Esophagus muscularis mucosa (tissue), 3 donors: ENCODE results near the gene DNAAF1.

Experiments
- CTCF ChIP-seq, 3 experiments: fragments of 200-600 bp in 2 of 3; fragments of 450-650 bp in 1 of 3; sonication (generic) in 2 of 3; IDR thresholded peaks; one replicate each; pipeline ENCODE4 v1.5.1; 2017 to 2019; ENCODE audit warnings: antibody characterized with exemption in 3 of 3, mild to moderate bottlenecking in 2 of 3, moderate library complexity in 1 of 3
- POLR2A ChIP-seq: fragments of 450-650 bp; IDR thresholded peaks from one replicate; pipeline ENCODE4 v1.6.1; 2017; ENCODE audit warnings: antibody characterized with exemption, moderate library complexity, mild to moderate bottlenecking, low read depth

DNA sequence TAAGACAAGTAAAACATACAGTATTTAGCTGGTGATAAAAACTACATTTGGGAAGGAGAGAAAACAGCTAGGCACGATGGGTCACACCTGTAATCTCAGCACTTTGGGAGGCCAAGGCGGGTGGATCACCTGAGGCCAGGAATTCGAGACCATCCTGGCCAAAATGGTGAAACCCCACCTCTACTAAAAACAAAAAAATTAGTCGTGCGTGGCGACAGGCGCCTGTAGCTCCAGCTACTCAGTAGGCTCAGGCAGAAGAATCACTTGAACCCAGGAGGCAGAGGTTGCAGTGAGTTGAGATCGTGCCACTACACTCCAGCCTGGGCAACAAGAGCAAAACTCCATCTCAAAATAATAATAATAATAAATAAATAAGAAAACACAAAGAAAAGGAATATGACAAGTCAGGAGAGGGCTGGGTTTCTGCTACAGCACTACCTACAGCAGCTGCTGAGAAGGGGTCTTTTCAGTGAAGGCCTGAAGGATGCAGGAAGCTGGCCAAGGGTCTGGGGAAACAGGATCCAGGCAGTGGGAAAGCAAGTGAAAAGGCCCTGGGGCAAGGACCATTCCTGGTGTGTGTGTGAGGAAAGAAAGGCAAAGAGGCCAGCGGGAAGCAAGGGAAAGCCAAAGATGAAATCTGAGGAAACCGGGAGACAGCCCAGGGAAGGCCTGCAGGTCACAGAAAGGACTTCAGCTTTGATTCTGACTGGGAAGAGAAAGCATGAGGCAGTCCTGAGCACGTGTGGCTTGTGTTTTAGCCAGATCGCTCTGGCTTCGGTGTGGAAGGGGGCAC is 39.0 kb upstream of the DNAAF1 start:
- TF ChIP-seq CTCF (IDR thresholded peaks at IDR 0.05) (no peak), POLR2A (no peak)
